IMR-90 (cell line): ENCODE measurements around the gene NRF1. TPM values are rescaled to one million over a fixed set of nuclear protein-coding genes. Genes with fewer than 3 reads are reported as not detected.

Source experiments
- ATAC-seq: fragments of 200-7000 bp; cut with Tn5 transposase; 2 replicates; pipeline ENCODE4 v1.9.1; 2020; ENCODE audit warnings: low read depth, mild to moderate bottlenecking, moderate library complexity
- BruUV-seq: library from RNA; stranded (reverse); fragments of 400-500 nt; replicated peaks from 2 replicates; lab custom pipeline; 2021; lab: Mats Ljungman, UMichigan
- CTCF ChIA-PET: fragments of 300-600 bp; formaldehyde crosslinking; extraction: SDS; loops from one replicate; lab custom pipeline; 2021; ENCODE audit warnings: antibody characterized with exemption; lab: Yijun Ruan, JAX
- POLR2A ChIA-PET: fragments of 300-600 bp; sonication (Branson Sonifier 250); formaldehyde crosslinking; loops from one replicate; lab custom pipeline; 2022; ENCODE audit warnings: antibody characterized with exemption; ENCODE audit not compliant: unreplicated experiment; lab: Charles Lee
- DNase-seq: peaks from one replicate; pipeline ENCODE4 v3.0.0; 2013
- H2AFZ ChIP-seq: replicated peaks from 2 replicates; pipeline ENCODE3; 2013; ENCODE audit warnings: low read length, mild to moderate bottlenecking; ENCODE audit not compliant: poor library complexity
- H2AK5ac ChIP-seq: 2 replicates; pipeline ENCODE4 v1.6.1; 2013; ENCODE audit warnings: low read depth, low read length, inconsistent platforms
- H2AK9ac ChIP-seq: replicated peaks from 2 replicates; pipeline ENCODE3; 2013; ENCODE audit warnings: mild to moderate bottlenecking, low read depth, low read length, moderate library complexity; ENCODE audit not compliant: poor library complexity
- H2BK120ac ChIP-seq: 2 replicates; pipeline ENCODE4 v1.6.1; 2013; ENCODE audit warnings: low read depth, low read length, inconsistent platforms
- H2BK15ac ChIP-seq: 3 replicates; pipeline ENCODE4 v1.6.1; 2013; ENCODE audit warnings: low read depth, low read length, inconsistent platforms
- H2BK20ac ChIP-seq: 2 replicates; pipeline ENCODE4 v1.6.1; 2013; ENCODE audit warnings: low read depth, mild to moderate bottlenecking, inconsistent platforms, low read length, moderate library complexity
- H2BK5ac ChIP-seq: 2 replicates; pipeline ENCODE4 v1.6.1; 2013; ENCODE audit warnings: mild to moderate bottlenecking, low read depth, low read length, inconsistent platforms; ENCODE audit not compliant: poor library complexity, severe bottlenecking
- H3K14ac ChIP-seq: replicated peaks from 2 replicates; pipeline ENCODE4 v1.6.1; 2013; ENCODE audit warnings: low read depth, low read length, inconsistent platforms
- H3K18ac ChIP-seq: 2 replicates; pipeline ENCODE4 v1.6.1; 2013; ENCODE audit warnings: low read depth, low read length, control low read depth
- H3K23ac ChIP-seq: 2 replicates; pipeline ENCODE4 v1.6.1; 2013; ENCODE audit warnings: low read depth, low read length, inconsistent platforms
- H3K27ac ChIP-seq: 2 replicates; pipeline ENCODE4 v1.5.1; 2013; ENCODE audit warnings: mild to moderate bottlenecking, control low read depth, low read length; ENCODE audit not compliant: insufficient read depth
- H3K27me3 ChIP-seq: 2 replicates; pipeline ENCODE4 v1.6.1; 2013; ENCODE audit warnings: low read length; ENCODE audit not compliant: control insufficient read depth, insufficient read depth
- H3K36me3 ChIP-seq: 2 replicates; pipeline ENCODE4 v1.6.1; 2013; ENCODE audit warnings: low read length, mixed read lengths; ENCODE audit not compliant: control insufficient read depth, insufficient read depth
- H3K4ac ChIP-seq: 2 replicates; pipeline ENCODE4 v1.6.1; 2013; ENCODE audit warnings: low read depth, low read length, inconsistent platforms
- H3K4me1 ChIP-seq: 2 replicates; pipeline ENCODE4 v1.6.1; 2013; ENCODE audit warnings: low read length, mixed read lengths; ENCODE audit not compliant: control insufficient read depth, insufficient read depth
- H3K4me2 ChIP-seq: 2 replicates; pipeline ENCODE4 v1.6.1; 2013; ENCODE audit warnings: low read depth, mild to moderate bottlenecking, control low read depth, low read length, moderate library complexity
- H3K4me3 ChIP-seq: 2 replicates; pipeline ENCODE4 v1.5.1; 2013; ENCODE audit warnings: low read depth, mild to moderate bottlenecking, control low read depth, low read length, moderate library complexity; ENCODE audit not compliant: insufficient read depth
- H3K56ac ChIP-seq: 2 replicates; pipeline ENCODE4 v1.6.1; 2013; ENCODE audit warnings: low read length, inconsistent platforms; ENCODE audit not compliant: insufficient read depth; ENCODE audit errors: extremely low read depth
- H3K79me1 ChIP-seq, 2 experiments: 2 replicates each; pipeline ENCODE4 v1.6.1; 2013; ENCODE audit warnings: low read length in 2 of 2, inconsistent platforms in 1 of 2, low read depth in 1 of 2
- H3K9ac ChIP-seq: 2 replicates; pipeline ENCODE4 v1.6.1; 2013; ENCODE audit warnings: low read depth, low read length, control low read depth
- H3K9me1 ChIP-seq: 2 replicates; pipeline ENCODE4 v1.6.1; 2013; ENCODE audit warnings: low read length, inconsistent platforms; ENCODE audit not compliant: insufficient read depth
- H3K9me3 ChIP-seq: 2 replicates; pipeline ENCODE4 v1.6.1; 2013; ENCODE audit warnings: low read length; ENCODE audit not compliant: control insufficient read depth, insufficient read depth
- H4K20me1 ChIP-seq: 2 replicates; pipeline ENCODE4 v1.6.1; 2013; ENCODE audit warnings: low read length, inconsistent platforms; ENCODE audit not compliant: insufficient read depth
- H4K5ac ChIP-seq: 2 replicates; pipeline ENCODE4 v1.6.1; 2013; ENCODE audit warnings: mild to moderate bottlenecking, low read depth, low read length, control low read depth
- H4K8ac ChIP-seq, 2 experiments: 2 replicates each; pipeline ENCODE4 v1.6.1; 2013; ENCODE audit warnings: low read depth in 2 of 2, low read length in 2 of 2, control low read depth in 1 of 2, inconsistent platforms in 1 of 2
- H4K91ac ChIP-seq: 2 replicates; pipeline ENCODE4 v1.6.1; 2013; ENCODE audit warnings: low read depth, low read length, inconsistent platforms; ENCODE audit not compliant: insufficient read depth
- CHD1 ChIP-seq: IDR thresholded peaks from 2 replicates; pipeline ENCODE4 v1.6.1; 2012; ENCODE audit warnings: low read depth, low read length, improper control_type of control experiment
- MAFK ChIP-seq: IDR thresholded peaks from 2 replicates; pipeline ENCODE4 v1.6.1; 2012; ENCODE audit warnings: low read depth, low read length, improper control_type of control experiment
- MXI1 ChIP-seq: IDR thresholded peaks from 2 replicates; pipeline ENCODE4 v1.6.1; 2012; ENCODE audit warnings: low read depth, mild to moderate bottlenecking, low read length, moderate library complexity, borderline replicate concordance
- RAD21 ChIP-seq: IDR thresholded peaks from 2 replicates; pipeline ENCODE4 v1.6.1; 2012; ENCODE audit warnings: low read length, improper control_type of control experiment
- RCOR1 ChIP-seq: IDR thresholded peaks from 2 replicates; pipeline ENCODE4 v1.6.1; 2012; ENCODE audit warnings: mild to moderate bottlenecking, low read length, improper control_type of control experiment; ENCODE audit not compliant: insufficient replicate concordance
- WGBS, 2 experiments: methylation state at CpG; one replicate each; pipeline versions ENCODE4 v1.1.5 to v1.1.7; 2013; ENCODE audit warnings: missing lambda C conversion rate in 2 of 2; ENCODE audit not compliant: insufficient read length in 1 of 2; ENCODE audit errors: extremely low coverage in 2 of 2; 5-methylcytosine and 5-hydroxymethylcytosine counted together
- dilution Hi-C: fragments of 300-500 bp; cut with HindIII; formaldehyde crosslinking; loops from one replicate; pipeline ENCODE4 v1.14.3; 2018; ENCODE audit warnings: low sequenced_read_pairs; ENCODE audit not compliant: unreplicated experiment
- in situ Hi-C: fragments of 300-500 bp; cut with MboI; formaldehyde crosslinking; loops from 3 replicates; pipeline ENCODE4 v1.14.3; 2019; ENCODE audit warnings: low sequenced_read_pairs, inconsistent platforms, mixed read lengths
- intact Hi-C: fragments of 100-400 bp; cut with micrococcal nuclease; formaldehyde crosslinking; loops from 2 replicates; pipeline ENCODE4 v1.10.0; 2022
- polyA plus RNA-seq, 3 experiments: library from polyadenylated mRNA; depleted of rRNA; stranded (reverse); fragments of >200 nt; gene quantifications; 2 replicates each; pipeline ENCODE4 v1.2.3, GENCODE V29; 2012; ENCODE audit warnings: low replicate concordance in 1 of 3
- total RNA-seq: library from RNA; depleted of rRNA; stranded (reverse); fragments of >200 nt; gene quantifications from 2 replicates; pipeline ENCODE4 v1.2.3, GENCODE V29; 2012

The NRF1 gene
- total and polyA plus RNA-seq, 2 of the 4 experiments (the other 2 are of a cell fraction), result 11.4 to 15.8 TPM

DNA sequence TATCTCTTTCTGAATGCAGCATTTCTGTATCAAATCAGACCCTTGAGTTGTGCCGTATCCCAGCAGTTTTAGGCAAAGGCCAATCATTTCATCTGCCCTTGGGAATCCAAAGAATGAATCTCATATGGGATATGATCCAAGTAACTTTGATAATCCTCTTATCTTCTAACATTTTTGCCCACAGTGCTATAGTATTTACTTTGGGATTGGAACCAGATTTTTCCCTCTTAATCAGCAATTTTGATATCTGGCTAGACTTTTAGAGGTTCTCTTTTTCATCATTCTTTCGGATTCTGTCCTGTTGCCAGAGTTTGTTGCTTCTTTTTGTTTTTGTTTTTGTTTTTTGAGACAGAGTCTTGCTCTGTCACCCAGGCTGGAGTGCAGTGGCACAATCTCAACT, 118.0 kb downstream of the NRF1 start:
- Histone ChIP-seq H2BK5ac (no peak overlapping the region), H4K8ac (no peak overlapping the region), H3K9me3 (no peaks in the 10 kb centered on the region), H3K56ac (no peak overlapping the region), H2BK20ac (no peak overlapping the region), H4K5ac (no peak overlapping the region), H3K9ac (no peak overlapping the region), H2AK5ac (no peak overlapping the region), H3K36me3 (peaks cover 9% of the 10 kb centered on the region), H2AK9ac (no peak overlapping the region), H2BK15ac (no peak overlapping the region), H3K4me3 (no peak overlapping the region), H3K18ac (no peak overlapping the region), H3K4me1 (no peaks in the 10 kb centered on the region), H3K14ac (no peak overlapping the region), H4K91ac (no peak overlapping the region), H3K23ac (no peak overlapping the region), H4K20me1 (no peaks in the 10 kb centered on the region), H3K27ac (no peak overlapping the region), H3K4ac (no peak overlapping the region), H3K9me1 (0 out of 2 replicates have a peak, but pooled peaks cover 4% of the 10 kb centered on the region), H3K4me2 (no peak overlapping the region), H2AFZ (no peak overlapping the region), H3K27me3 (no peaks in the 10 kb centered on the region), H2BK120ac (no peak overlapping the region), H3K79me1 (no peaks in the 10 kb centered on the region)
- no peak for ATAC-seq
- in situ Hi-C loops, result no loop called here
- no CpG with 5 or more reads among the region's 2 CpGs for WGBS, 2 experiments
- no TSS peak for BruUV-seq
- intact Hi-C loops, result no loop called here
- ChIA-PET POLR2A (no interaction called here), CTCF (no interaction called here)
- dilution Hi-C loops, result no loop called here
- no peak for DNase-seq
- TF ChIP-seq CHD1 (no peak), RCOR1 (no peak), RAD21 (no peak), MAFK (peak; percentile 41), MXI1 (no peak)
